ENCODE data around the gene PYHIN1.

- no peak for TF ChIP-seq CTCF (IDR thresholded peaks at IDR 0.05)
- TF ChIP-seq POLR2A (IDR thresholded peaks at IDR 0.05), result no peak
Measured at GRCh38 chr1:159000070-159000409, 68.7 kb downstream of the PYHIN1 start.
